GM19193 (cell line): Measurements from ENCODE around the gene RNMT.

Experiments used
- POLR2A ChIP-seq: IDR thresholded peaks from 4 replicates; pipeline ENCODE4 v1.6.1; 2011; ENCODE audit not compliant: insufficient read depth, insufficient read length; ENCODE audit errors: extremely low read depth

RNMT gene

DNA sequence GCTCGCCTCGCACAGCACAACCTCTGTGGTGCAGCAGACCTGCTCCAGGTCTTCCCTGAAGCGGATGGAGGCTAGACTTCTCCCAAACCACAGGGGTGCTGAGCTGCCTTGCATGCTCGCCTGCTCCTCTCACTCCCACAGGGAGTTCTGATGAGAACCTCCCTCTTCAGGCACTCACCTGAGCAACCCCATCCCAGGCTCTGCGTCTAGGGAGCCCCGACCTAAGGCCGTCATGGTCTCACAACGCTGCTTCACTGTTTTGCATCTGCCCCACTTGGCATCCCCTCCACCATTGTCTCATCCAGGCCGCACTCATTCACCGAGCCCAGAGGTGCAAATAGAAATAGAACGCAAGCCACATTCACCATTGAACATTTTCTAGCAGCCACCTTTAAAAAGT is 72.9 kb downstream of the RNMT start:
- TF ChIP-seq POLR2A: no peak

DNA sequence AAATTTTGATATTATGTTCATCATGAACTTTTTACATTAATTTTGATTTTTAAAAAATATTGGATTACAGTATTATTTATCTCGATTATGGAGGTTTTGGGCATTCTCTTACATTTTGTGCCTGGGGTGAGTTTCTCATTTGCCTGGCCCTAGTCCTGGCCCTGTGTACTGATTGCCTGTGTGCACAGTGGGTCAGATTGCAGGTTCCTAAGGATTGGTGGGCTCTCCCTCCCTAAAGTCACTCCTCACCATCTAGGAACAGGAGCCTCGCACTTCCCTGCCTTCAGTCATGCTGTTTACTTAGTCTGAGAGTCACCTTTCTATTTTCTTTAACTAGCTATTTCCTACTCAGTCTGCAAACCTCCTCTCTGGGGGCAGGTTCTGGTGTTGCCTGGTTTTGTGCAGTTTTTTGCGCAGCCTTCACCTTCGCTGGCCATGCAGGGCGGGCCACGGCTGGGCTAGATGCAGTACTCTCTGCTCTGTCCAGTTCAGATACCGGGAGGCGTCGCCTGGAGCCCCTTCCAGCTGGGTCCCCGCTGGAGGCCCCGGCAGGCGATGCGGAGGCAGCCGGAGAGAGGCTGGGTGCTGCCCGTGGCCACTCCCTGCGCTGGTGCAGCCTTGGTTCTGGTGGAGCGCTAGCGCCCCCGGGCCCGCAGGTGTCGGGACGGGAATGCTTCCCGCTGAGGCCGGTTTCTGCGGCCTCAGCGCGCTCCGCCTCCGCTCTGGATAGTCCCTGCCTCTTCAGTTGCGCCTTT is 74.2 kb downstream of the RNMT start:
- TF ChIP-seq POLR2A: no peak

DNA sequence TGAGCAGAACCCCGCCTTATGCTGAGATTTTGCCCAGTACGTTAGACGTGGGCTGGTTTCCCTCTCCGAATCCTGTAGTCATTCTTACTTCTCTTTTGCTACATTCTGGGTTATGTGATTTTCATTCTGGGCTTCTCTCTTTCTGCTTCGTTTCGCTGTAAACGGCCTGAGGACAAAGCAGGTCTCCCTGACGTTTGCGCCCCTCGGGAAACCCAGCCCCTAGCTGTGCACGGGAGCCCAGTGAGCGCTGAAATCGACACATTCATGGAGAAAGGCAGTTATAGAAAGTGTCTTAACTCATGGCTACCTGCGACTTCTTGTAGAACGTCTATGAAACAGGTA is 74.8 kb downstream of the RNMT start:
- no peak for TF ChIP-seq POLR2A

DNA sequence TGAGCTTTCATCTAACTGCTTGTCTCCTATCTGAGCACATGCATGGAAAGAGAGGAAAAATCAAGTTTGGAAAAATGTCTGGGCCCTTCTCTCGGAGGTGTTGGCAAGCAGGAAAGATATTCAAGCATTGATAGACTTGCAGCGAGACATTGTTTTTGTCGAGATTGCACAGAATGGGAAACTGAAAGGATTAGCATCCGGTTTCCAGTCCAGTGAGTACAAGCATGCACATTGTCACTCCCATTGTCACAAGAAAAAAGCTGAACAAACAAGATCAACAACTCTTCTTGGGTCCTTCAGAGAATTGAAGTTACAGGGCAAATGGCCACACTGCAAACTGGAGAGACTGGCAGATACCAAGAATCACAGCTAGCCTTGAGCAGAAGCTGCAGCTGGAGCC is 77.8 kb downstream of the RNMT start:
- TF ChIP-seq POLR2A: no peak

DNA sequence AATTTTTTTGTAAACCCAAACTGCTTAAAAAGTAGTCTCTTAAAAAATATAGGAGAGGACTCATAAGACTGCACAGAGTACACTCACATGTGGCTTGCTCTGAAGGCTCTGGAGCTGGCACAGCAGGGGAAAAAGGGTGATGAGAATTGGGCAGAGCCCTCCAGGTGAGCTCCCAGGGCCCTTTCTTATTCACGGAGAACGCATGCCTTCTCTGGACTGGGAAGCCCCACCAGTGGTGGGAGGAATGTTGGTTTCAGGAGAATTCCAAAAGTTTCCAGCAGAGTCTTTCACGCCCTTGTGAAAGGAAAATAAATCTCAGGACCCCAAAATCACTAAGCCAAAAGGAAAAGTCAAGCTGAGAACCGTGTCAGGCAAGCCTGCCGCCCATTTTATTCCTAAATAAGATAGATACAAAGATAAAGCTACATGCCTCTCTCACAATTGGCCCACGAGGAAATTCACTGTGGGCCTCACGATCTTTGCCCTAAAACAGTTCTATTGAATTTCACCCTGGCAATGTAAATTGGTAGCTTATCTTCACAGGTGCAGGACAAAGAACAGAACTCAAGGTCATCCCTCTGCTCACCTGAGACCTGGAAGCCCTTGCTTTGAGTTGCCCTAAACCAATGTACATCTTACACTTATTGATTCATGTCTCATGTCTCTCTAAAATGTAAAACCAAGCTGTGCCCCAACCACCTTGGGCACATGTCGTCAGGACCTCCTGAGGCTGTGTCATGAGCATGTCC is 82.0 kb downstream of the RNMT start:
- TF ChIP-seq POLR2A: no peak

- no peak for TF ChIP-seq POLR2A
Observed at GRCh38 chr18:13809043-13809430, 82.6 kb downstream of the RNMT start.

DNA sequence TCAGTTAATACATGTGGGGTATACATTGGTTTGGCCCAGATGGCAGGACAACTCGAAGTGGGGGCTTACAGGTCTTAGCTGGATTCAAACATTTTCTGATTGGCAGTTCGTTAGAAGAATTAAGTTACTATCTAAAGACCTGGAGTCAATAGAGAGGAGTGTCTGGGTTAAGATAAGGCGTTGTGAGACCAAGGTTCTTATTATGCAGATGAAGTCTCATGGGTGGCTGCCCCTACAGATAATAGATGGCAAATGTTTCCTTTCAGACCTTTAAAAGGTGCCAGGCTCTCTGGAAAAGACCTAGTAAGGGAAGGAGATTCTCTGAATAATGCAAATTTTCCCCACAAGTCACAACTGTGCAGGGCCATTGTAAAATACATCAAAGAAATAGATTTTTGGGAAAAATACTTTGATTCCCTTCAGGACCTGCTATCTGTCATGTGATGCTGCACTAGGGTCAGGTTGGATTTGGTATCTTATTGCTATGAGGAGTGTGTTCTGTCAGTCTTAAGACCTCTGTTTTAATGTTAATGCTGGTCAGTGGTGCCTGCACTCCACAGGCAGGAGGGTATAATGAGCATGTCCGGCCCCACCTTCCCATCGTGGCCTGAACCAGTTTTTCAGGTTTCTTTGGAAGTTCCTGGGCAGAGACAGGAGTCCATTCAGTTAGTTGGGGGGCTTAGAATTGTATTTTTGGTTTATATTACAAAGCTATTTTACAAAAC is 83.2 kb downstream of the RNMT start:
- TF ChIP-seq POLR2A: no peak

DNA sequence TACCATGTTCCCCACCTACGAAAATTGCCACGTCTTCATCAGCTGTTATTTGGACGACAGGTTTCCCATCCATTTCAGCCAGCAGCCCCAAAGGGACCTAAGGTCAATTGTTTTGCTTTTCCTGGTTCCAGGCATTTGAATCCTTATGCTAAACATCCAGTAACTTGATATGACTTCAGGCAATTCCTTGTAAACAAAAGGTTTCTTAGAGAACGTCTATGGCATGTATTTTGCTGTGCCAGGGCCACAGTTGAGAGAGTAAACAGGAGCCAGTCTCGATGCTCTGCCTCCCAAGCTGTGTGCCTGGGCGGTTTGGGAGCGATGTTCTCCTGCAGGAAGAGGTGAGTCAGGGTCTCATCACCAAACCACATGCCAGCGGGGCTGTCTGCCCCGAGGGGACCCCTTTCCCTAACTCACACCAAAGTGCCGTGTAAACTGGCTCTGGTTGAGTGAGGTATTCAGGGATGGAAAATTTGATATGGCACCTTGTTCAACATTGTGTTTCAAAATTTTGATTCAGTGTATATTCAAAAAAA is 84.5 kb downstream of the RNMT start:
- no peak for TF ChIP-seq POLR2A

DNA sequence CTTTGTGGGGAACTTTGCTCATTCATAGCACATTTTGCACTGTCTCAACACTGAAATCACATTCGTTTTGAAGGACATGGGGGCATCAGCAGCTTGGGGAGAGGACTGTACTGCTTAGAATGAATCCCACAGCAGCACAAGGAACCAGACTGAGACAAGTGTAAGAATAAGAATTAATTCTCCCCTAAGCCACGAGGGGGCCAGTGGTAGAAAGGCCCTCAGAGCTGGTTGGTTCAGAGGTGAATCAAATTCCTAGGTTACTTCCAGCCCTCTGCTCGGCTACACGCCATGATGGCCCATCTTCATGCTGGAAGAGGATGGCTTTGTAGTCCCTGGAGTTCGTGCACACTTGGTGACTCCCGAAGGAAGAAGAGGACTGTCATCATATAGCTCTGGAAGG is 85.5 kb downstream of the RNMT start:
- TF ChIP-seq POLR2A: no peak

- TF ChIP-seq POLR2A: no peak
Observed at GRCh38 chr18:13813271-13813849, 86.9 kb downstream of the RNMT start.
